AG09309 (cell line): ENCODE measurements around the gene OTOP2.

Experiments used
- DNase-seq: peaks from one replicate; pipeline ENCODE4 v3.0.0-alpha.2; 2010; ENCODE audit warnings: low read depth
- H3K4me3 ChIP-seq: 2 replicates; pipeline ENCODE4 v1.5.1; 2011; ENCODE audit warnings: mild to moderate bottlenecking, low read depth, low read length, moderate library complexity; ENCODE audit not compliant: control insufficient read depth
- CTCF ChIP-seq: IDR thresholded peaks from 2 replicates; pipeline ENCODE4 v1.5.1; 2011; ENCODE audit warnings: mild to moderate bottlenecking, low read depth, low read length, inconsistent platforms; ENCODE audit not compliant: insufficient read depth, control insufficient read depth; ENCODE audit errors: missing control alignments

The OTOP2 gene

GRCh38 chr17:74937064-74938051 lies 13.3 kb downstream of the OTOP2 start:
- TF ChIP-seq CTCF: no peak
- DNase-seq: no peak
- no peak overlapping the region for H3K4me3 ChIP-seq

DNA sequence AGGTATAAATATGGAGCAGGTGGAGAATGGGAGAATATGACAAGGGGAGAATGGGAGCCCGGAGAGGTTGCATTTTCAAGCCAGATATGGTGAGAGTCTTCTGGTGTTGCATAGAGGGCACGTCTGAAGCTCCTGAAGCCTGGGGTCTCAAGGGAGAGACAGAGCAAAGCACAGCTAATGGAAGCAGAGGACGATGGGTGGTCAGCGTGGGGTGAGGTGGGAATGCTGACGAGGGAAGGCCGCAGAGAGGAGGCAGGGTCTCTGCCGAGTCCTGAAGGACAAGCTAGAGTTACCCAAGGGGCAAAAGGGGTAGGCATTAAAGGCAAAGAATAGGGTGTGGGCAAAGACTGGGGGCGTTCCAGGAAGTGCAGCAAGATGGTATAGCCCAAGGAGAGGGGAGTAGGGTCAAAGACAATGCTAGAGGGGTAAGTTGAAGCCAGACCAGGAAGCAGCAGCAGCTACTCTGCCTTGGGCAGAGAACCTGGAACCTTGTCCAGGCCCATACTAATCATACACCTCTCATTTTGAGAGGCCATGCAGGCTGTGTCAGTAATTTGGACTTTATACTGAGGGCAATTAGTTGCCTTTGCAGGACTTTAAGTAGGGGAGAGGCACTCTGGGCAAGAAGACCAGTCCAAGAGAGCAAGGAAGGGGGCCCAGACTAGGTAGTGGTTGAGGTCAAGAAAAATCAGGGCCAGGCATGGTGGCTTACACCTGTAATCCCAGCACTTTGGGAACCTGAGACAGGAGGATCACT lies 14.3 kb downstream of the OTOP2 start:
- no peak overlapping the region for H3K4me3 ChIP-seq
- no peak for DNase-seq
- TF ChIP-seq CTCF: no peak

DNA sequence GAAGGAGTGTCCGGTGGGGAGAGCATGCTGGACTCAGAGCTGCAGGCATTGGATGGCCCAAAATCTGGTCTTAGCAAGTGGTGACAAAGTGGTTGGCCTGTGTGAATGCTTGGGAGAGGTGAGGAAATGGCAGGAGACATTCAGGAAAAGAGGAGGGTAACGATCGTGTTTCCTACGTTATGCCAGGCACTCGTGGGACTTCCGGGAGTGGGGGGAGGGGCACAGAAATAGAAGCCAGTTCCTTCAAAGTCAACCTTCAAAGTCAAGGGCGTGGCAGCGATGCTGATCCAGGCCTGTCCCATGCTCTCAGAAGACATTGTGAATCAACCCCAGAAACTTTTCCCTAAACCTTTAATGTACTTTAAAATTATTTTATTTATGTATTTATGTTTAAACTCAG lies 15.5 kb downstream of the OTOP2 start:
- no peak overlapping the region for H3K4me3 ChIP-seq
- DNase-seq: no peak
- no peak for TF ChIP-seq CTCF

DNA sequence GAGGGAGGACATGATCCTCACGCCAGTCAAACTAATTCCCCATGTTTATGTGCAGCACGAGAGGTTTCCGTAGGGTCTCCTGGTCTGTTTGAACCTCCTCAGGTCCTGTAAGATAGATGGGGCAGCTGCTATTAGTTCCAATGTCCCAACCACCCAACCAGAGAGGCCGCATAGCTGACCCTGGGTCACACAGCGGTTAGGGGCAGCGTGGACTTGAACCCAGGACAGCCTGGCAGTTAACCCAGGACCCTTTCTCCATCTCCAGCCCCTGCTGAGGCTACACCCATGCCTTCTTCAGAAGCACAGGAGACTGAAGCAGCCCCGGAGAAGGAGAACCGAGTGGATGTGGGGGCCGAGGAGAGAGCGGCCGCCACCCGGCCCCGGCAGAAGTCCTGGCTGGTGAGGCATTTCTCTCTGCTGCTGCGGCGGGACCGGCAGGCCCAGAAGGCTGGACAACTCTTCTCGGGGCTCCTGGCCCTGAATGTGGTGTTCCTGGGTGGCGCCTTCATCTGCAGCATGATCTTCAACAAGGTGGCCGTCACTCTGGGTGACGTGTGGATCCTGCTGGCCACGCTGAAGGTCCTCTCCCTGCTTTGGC lies 17.2 kb downstream of the OTOP2 start:
- TF ChIP-seq CTCF: no peak
- H3K4me3 ChIP-seq: no peak overlapping the region
- no peak for DNase-seq

DNA sequence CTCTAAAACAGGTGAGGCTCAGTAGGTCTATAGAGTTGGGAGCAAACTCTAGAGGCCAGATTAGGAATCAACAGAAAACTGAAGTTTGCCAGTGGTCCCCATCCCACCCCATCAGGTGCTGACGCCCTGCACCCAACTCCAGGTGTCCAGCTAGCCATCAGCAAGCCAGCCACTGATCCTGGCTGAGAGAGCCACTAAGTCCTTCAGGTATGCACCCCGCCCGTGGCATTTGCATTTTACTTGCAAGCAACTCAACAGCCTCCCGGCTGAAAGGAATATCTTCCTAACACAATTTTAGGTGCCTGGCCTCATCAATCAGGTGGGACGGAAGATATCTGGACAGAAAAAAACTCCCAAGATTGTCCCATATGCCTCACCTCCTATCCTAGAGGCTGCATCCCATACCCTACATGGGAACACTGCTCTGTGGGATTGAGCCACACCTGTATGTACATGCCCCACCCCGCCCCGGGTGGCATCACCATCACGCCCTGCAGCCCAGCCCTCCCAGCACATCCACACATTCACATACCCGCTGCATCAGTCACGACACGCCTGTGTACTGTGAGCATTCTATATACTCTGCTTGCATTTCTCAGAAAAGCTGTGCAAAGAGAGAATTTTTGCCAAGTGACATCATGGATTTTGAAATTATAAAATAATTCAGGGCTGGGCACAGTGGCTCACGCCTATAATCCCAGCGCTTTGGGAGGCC lies 19.9 kb downstream of the OTOP2 start:
- H3K4me3 ChIP-seq: no peak overlapping the region
- no peak for DNase-seq
- TF ChIP-seq CTCF: no peak

DNA sequence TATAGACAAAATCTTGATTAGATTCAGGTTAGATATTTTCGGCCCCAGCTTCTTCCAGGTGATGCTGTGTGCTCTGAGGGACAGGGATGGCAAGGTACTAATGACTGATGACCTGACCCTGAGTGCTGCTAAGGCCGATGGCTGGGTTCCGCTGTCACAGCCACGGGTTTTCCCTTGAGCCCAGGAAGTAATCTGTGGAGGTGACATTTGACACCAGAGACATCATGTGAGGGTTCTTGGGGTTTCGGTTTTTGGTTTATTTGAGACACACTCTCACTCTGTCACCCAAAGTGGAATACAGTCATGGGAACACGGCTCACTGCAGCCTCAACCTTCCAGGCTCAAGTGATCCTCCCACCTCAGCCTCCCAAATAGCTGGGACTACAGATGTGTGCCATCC lies 21.5 kb downstream of the OTOP2 start:
- no peak overlapping the region for H3K4me3 ChIP-seq
- no peak for TF ChIP-seq CTCF
- DNase-seq: no peak
